SK-N-SH (cell line): Measurements from ENCODE around the gene MOGAT3. TPM values are rescaled to one million over a fixed set of nuclear protein-coding genes. Genes with fewer than 3 reads are reported as not detected.

ENCODE experiments used
- CTCF ChIA-PET: fragments of 300-600, 350-600 bp; formaldehyde crosslinking; extraction: SDS; loops from one replicate; lab custom pipeline; 2021; lab: Yijun Ruan, JAX
- POLR2A ChIA-PET: fragments of 350-600 bp; sonication (Branson Sonifier 250); formaldehyde crosslinking; extraction: SDS; loops from one replicate; lab custom pipeline; 2020; ENCODE audit warnings: antibody characterized with exemption, inconsistent platforms; lab: Yijun Ruan, JAX
- DNase-seq: peaks from one replicate; pipeline ENCODE4 v3.0.0; 2012
- H2AFZ ChIP-seq: fragments of 200-600 bp; sonication (generic); 2 replicates; pipeline ENCODE4 v1.8.1; 2016; ENCODE audit warnings: antibody characterized with exemption, mild to moderate bottlenecking, low read depth
- H3F3A ChIP-seq: fragments of 200-600 bp; sonication (generic); replicated peaks from 2 replicates; pipeline ENCODE3; 2016; ENCODE audit warnings: antibody characterized with exemption, mild to moderate bottlenecking; ENCODE audit not compliant: insufficient read depth
- H3K27ac ChIP-seq, 2 experiments: fragments of 200-500 bp in 1 of 2; fragments of 200-600 bp in 1 of 2; sonication (Bioruptor generic) in 1 of 2; sonication (generic), shearing (Covaris generic) in 1 of 2; 2 replicates each; pipeline versions ENCODE4 v1.5.1 to v1.6.1; 2014 to 2016; ENCODE audit warnings: low read depth in 2 of 2, inconsistent platforms in 1 of 2, low read length in 1 of 2, mild to moderate bottlenecking in 1 of 2, mixed read lengths in 1 of 2
- H3K27me3 ChIP-seq: fragments of 200-600 bp; sonication (generic), shearing (Covaris generic); 2 replicates; pipeline ENCODE4 v1.6.1; 2016; ENCODE audit warnings: mixed run types; ENCODE audit not compliant: insufficient read depth
- H3K36me3 ChIP-seq, 2 experiments: fragments of 200-500 bp in 1 of 2; fragments of 200-600 bp in 1 of 2; sonication (Bioruptor generic) in 1 of 2; sonication (generic) in 1 of 2; replicated peaks in 1 of 2; 2 replicates each; pipeline versions ENCODE3 to v1.5.1; 2014 to 2016; ENCODE audit warnings: low read length in 1 of 2, mild to moderate bottlenecking in 1 of 2; ENCODE audit not compliant: insufficient read depth in 2 of 2, control insufficient read depth in 1 of 2
- H3K4me1 ChIP-seq, 2 experiments: fragments of 200-500 bp in 1 of 2; fragments of 200-600 bp in 1 of 2; sonication (Bioruptor generic) in 1 of 2; sonication (generic), shearing (Covaris generic) in 1 of 2; 2 replicates each; pipeline versions ENCODE4 v1.5.1 to v1.6.1; 2014 to 2016; ENCODE audit warnings: low read depth in 1 of 2, low read length in 1 of 2, mixed run types in 1 of 2; ENCODE audit not compliant: insufficient read depth in 2 of 2, control insufficient read depth in 1 of 2
- H3K4me2 ChIP-seq: fragments of 200-600 bp; sonication (generic), shearing (Covaris generic); 2 replicates; pipeline ENCODE4 v1.6.1; 2017; ENCODE audit warnings: mixed run types
- H3K4me3 ChIP-seq, 2 experiments: fragments of 200-500 bp in 1 of 2; fragments of 200-600 bp in 1 of 2; sonication (Bioruptor generic) in 1 of 2; sonication (generic), shearing (Covaris generic) in 1 of 2; 2 replicates each; pipeline versions ENCODE4 v1.5.1 to v1.8.1; 2014 to 2016; ENCODE audit warnings: low read depth in 2 of 2, inconsistent platforms in 1 of 2, low read length in 1 of 2, mild to moderate bottlenecking in 1 of 2, mixed read lengths in 1 of 2, moderate library complexity in 1 of 2
- H3K79me2 ChIP-seq: fragments of 200-600 bp; sonication (generic); 2 replicates; pipeline ENCODE4 v1.8.1; 2017; ENCODE audit warnings: mild to moderate bottlenecking; ENCODE audit not compliant: insufficient read depth
- H3K9ac ChIP-seq: fragments of 200-600 bp; sonication (generic); 2 replicates; pipeline ENCODE4 v1.6.1; 2017; ENCODE audit warnings: mixed run types
- H3K9me2 ChIP-seq: fragments of 200-600 bp; sonication (generic); 2 replicates; pipeline ENCODE4 v1.6.1; 2017; ENCODE audit warnings: mixed run types
- H3K9me3 ChIP-seq: fragments of 200-600 bp; sonication (generic); 2 replicates; pipeline ENCODE4 v1.6.1; 2017; ENCODE audit warnings: mixed run types, mild to moderate bottlenecking, moderate library complexity
- H4K20me1 ChIP-seq: fragments of 200-600 bp; sonication (generic); 2 replicates; pipeline ENCODE4 v1.6.1; 2017; ENCODE audit warnings: mild to moderate bottlenecking, mixed run types; ENCODE audit not compliant: insufficient read depth
- CTCF ChIP-seq: fragments of 200-600 bp; sonication (generic); IDR thresholded peaks from 2 replicates; pipeline ENCODE4 v1.6.1; 2017; ENCODE audit warnings: antibody characterized with exemption, mild to moderate bottlenecking, moderate library complexity
- ELF1 ChIP-seq: IDR thresholded peaks from 2 replicates; pipeline ENCODE4 v1.4.0; 2012
- EP300 ChIP-seq, 2 experiments: IDR thresholded peaks; 2 replicates each; pipeline versions ENCODE4 v1.4.0 to v1.6.1; 2012; ENCODE audit warnings: borderline replicate concordance in 1 of 2, low read depth in 1 of 2, low read length in 1 of 2
- FOSL2 ChIP-seq: IDR thresholded peaks from 2 replicates; pipeline ENCODE4 v1.4.0; 2012; ENCODE audit warnings: low read depth, mild to moderate bottlenecking, moderate library complexity, borderline replicate concordance
- FOXJ3 ChIP-seq: sonication (generic); formaldehyde crosslinking; IDR thresholded peaks from 2 replicates; pipeline ENCODE4 v1.5.1; 2020; ENCODE audit warnings: mild to moderate bottlenecking, missing genetic modification reagents
- FOXM1 ChIP-seq: IDR thresholded peaks from 2 replicates; pipeline ENCODE4 v1.4.0; 2012; ENCODE audit warnings: low read depth, mild to moderate bottlenecking
- GATA2 ChIP-seq: sonication (generic); formaldehyde crosslinking; IDR thresholded peaks from 2 replicates; pipeline ENCODE4 v1.5.0; 2020; ENCODE audit warnings: mild to moderate bottlenecking, missing genetic modification reagents
- JUND ChIP-seq: IDR thresholded peaks from 2 replicates; pipeline ENCODE4 v1.4.0; 2012
- MEF2A ChIP-seq: IDR thresholded peaks from 2 replicates; pipeline ENCODE4 v1.4.0; 2012; ENCODE audit warnings: low read depth, borderline replicate concordance
- PBX3 ChIP-seq: IDR thresholded peaks from 2 replicates; pipeline ENCODE4; 2012
- RAD21 ChIP-seq: IDR thresholded peaks from 2 replicates; pipeline ENCODE4 v1.6.1; 2012; ENCODE audit warnings: mild to moderate bottlenecking, low read length
- RCOR1 ChIP-seq: fragments of 150-350 bp; IDR thresholded peaks from 2 replicates; pipeline ENCODE4 v1.6.1; 2017; ENCODE audit warnings: antibody characterized with exemption, low read length
- REST ChIP-seq: IDR thresholded peaks from 2 replicates; pipeline ENCODE4 v1.6.1; 2012; ENCODE audit warnings: mild to moderate bottlenecking, low read depth, low read length, moderate library complexity
- RFX5 ChIP-seq: IDR thresholded peaks from 2 replicates; pipeline ENCODE4 v1.6.1; 2012; ENCODE audit warnings: mild to moderate bottlenecking, improper control_type of control experiment, low read length
- USF1 ChIP-seq: IDR thresholded peaks from 2 replicates; pipeline ENCODE4 v1.4.0; 2012; ENCODE audit warnings: low read depth, borderline replicate concordance
- YY1 ChIP-seq: IDR thresholded peaks from 2 replicates; pipeline ENCODE4 v1.4.0; 2012; ENCODE audit warnings: low read depth, mild to moderate bottlenecking
- WGBS: methylation state at CpG from one replicate; pipeline ENCODE4 v1.1.6; 2017; ENCODE audit warnings: low lambda C conversion rate; 5-methylcytosine and 5-hydroxymethylcytosine counted together
- polyA plus RNA-seq, 3 experiments: library from polyadenylated mRNA; depleted of rRNA; stranded (reverse); fragments of >200 nt; gene quantifications; 2 replicates each; pipeline ENCODE4 v1.2.3, GENCODE V29; 2012

Gene MOGAT3
- polyA plus RNA-seq, 1 of the 3 experiments (the other 2 are of a cell fraction) = not detected

GRCh38 chr7:101217388-101218235 lies 16.8 kb upstream of the MOGAT3 start, which contains the start of the genes PLOD3 and ZNHIT1 (continued):
- TF ChIP-seq REST = peak; percentile 31; the same call in 1 of the 2 replicates
- peak in 1 of 2 experiments; percentile 35; a peak in 1 of 4 replicates for TF ChIP-seq EP300 (IDR thresholded peaks at IDR 0.05; ENCODE audit: borderline replicate concordance in 1 of 2, low read depth in 1 of 2, low read length in 1 of 2)
- TF ChIP-seq RFX5 = 0 out of 2 replicates have a peak, but pooled peaks have one; percentile 44
- TF ChIP-seq ELF1 = peak; percentile 86
- TF ChIP-seq FOSL2 = no peak; the same call in 1 of the 2 replicates
- peak; percentile 31; the same call in 1 of the 2 replicates for TF ChIP-seq RCOR1
- TF ChIP-seq USF1 = no peak; the same call in 1 of the 2 replicates
- TF ChIP-seq YY1 = peak; percentile 99
- no peak; the same call in 1 of the 2 replicates for TF ChIP-seq PBX3
- TF ChIP-seq, all 33 proteins: peak for 18

- peaks cover 8 to 27% of the 10 kb centered on the region in 2 experiments; a peak in 2 of 4 replicates for H3K4me1 ChIP-seq
- POLR2A ChIA-PET = interaction anchor here (0.6 to 4.1 kb wide), 21 partner anchors 9 to 1116 kb away, joined by 3 to 38 read pairs (median 5); partner anchors contain the start of genes AP4M1, CLDN15, FIS1 and MCM7
- no peaks in the 10 kb centered on the region for H3K9me2 ChIP-seq
- peak overlapping the region; percentile 93 to 95 for H3K27ac ChIP-seq
- no peak for TF ChIP-seq FOXM1
- TF ChIP-seq GATA2 (CRISPR knock-in tag) = no peak
- no peak for TF ChIP-seq MEF2A
- TF ChIP-seq RAD21 = no peak
- TF ChIP-seq REST = no peak
- TF ChIP-seq FOXJ3 (CRISPR knock-in tag) = no peak
- peak; percentile 37 for TF ChIP-seq CTCF
- no peak for TF ChIP-seq JUND
- H3K4me3 ChIP-seq = peak overlapping the region; percentile 66 to 84
- 0% methylated on average over 6 of the region's 34 CpGs for WGBS
- no peaks in the 10 kb centered on the region for H3K27me3 ChIP-seq
- H3K79me2 ChIP-seq = peaks cover 73% of the 10 kb centered on the region
- CTCF ChIA-PET = interaction anchor here (0.8 to 7.6 kb wide), 23 partner anchors 9 to 511 kb away, joined by 3 to 60 read pairs (median 5); partner anchors contain the start of genes AP1S1, FIS1, MOGAT3 and POP7
- H3K36me3 ChIP-seq = peaks cover 12 to 18% of the 10 kb centered on the region in 2 experiments
- H3K9ac ChIP-seq = peak overlapping the region; percentile 81
- H4K20me1 ChIP-seq = peaks cover 4% of the 10 kb centered on the region; the same call in 1 of the 2 replicates
- peak overlapping the region; percentile 43 for H2AFZ ChIP-seq
- peak overlapping the region; percentile 95 for H3K4me2 ChIP-seq
- H3F3A ChIP-seq = no peaks in the 10 kb centered on the region
- H3K9me3 ChIP-seq = no peaks in the 10 kb centered on the region
- no peak for DNase-seq
Observed at GRCh38 chr7:101216860-101217387, 16.1 kb upstream of the MOGAT3 start.
